Right atrium auricular region (tissue), 2 donors: ENCODE measurements around the gene SH3GL3. TPM values are rescaled to one million over a fixed set of nuclear protein-coding genes. Genes with fewer than 3 reads are reported as not detected.

ENCODE experiments used
- DNase-seq: peaks from one replicate; pipeline ENCODE4 v3.0.0-alpha.2; 2019; ENCODE audit warnings: low spot score
- H3K27ac ChIP-seq, 2 donors: fragments of 200-600 bp; sonication (generic); 1 replicate in 1 of 2; 2 replicates in 1 of 2; pipeline ENCODE4 v1.5.1; 2016 to 2019
- H3K27me3 ChIP-seq, 2 donors: fragments of 200-600 bp; sonication (generic); one replicate each; pipeline versions ENCODE4 v1.5.1 to v1.6.0; 2017 to 2019
- H3K36me3 ChIP-seq: fragments of 200-600 bp; sonication (generic); one replicate; pipeline ENCODE4 v1.5.1; 2016
- H3K4me1 ChIP-seq, 2 donors: fragments of 200-600 bp; sonication (generic); one replicate each; pipeline versions ENCODE4 v1.5.1 to v1.6.0; 2017 to 2019
- H3K4me3 ChIP-seq, 2 donors: fragments of 200-600 bp; sonication (generic); 1 replicate in 1 of 2; 2 replicates in 1 of 2; pipeline ENCODE4 v1.5.1; 2017 to 2019; ENCODE audit warnings: mild to moderate bottlenecking in 1 of 2, moderate library complexity in 1 of 2
- H3K9me3 ChIP-seq, 2 donors: fragments of 200-600 bp; sonication (generic); one replicate each; pipeline ENCODE4 v1.5.1; 2019
- total RNA-seq, 2 donors: library from RNA; depleted of rRNA; stranded (reverse); fragments of >200 nt; gene quantifications; one replicate each; pipeline ENCODE4 v1.1.0, GENCODE V29; 2016
- TF ChIP-seq, protein P1 (sequence below), 2 donors: fragments of 200-600 bp; sonication (generic); IDR thresholded peaks; one replicate each; pipeline ENCODE4 v1.5.1; 2019; ENCODE audit warnings: antibody characterized with exemption in 2 of 2

Gene SH3GL3
- total RNA-seq, 2 donors from 2014 or later, result 4.1 TPM; not detected in 1

DNA sequence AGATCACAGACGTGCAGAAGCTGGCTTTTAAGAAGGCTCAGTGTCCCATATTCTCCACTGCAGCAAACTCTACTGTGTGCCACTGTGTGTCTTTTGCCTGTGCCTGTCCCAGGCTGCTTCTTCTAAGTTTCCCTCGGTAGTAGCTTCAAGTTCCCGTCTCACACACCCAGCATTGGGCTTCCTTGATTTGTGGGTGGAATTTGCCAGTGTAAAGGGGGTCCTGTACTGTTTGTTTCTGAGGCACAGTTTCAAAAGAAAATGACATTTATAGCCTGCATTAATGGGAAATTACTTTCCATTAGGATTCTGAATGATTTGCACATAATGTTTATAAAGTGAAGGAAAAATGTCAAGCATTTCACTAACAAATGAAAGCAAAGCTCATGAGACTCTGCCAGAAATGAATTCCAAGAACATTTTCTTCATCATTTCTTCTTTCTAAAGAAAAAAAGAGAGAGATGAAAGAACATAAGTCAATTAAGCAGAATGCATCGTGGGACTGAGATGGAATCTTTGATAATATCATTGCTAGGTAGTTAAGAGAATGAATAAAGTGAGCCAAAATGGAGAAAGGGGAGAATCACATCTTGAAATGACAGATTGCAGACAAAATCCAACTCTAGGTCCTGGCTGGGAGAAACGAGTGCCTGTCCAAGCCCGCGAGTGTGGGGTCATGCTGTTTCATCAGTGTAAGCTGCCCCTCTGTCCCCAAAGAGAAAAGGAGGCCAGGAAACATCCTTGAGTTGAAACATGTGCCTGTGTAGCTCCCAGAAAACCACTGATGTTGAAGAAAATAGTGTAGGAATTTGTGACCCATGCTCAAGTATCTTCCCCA is 158.2 kb downstream of the SH3GL3 start:
- Histone ChIP-seq H3K9me3 (no peaks in the 10 kb centered on the region), H3K27ac (no peak overlapping the region), H3K4me3 (no peak overlapping the region), H3K27me3 (no peaks in the 10 kb centered on the region), H3K36me3 (no peaks in the 10 kb centered on the region), H3K4me1 (no peaks in the 10 kb centered on the region)
- DNase-seq, result no peak
- TF ChIP-seq, protein P1, sequence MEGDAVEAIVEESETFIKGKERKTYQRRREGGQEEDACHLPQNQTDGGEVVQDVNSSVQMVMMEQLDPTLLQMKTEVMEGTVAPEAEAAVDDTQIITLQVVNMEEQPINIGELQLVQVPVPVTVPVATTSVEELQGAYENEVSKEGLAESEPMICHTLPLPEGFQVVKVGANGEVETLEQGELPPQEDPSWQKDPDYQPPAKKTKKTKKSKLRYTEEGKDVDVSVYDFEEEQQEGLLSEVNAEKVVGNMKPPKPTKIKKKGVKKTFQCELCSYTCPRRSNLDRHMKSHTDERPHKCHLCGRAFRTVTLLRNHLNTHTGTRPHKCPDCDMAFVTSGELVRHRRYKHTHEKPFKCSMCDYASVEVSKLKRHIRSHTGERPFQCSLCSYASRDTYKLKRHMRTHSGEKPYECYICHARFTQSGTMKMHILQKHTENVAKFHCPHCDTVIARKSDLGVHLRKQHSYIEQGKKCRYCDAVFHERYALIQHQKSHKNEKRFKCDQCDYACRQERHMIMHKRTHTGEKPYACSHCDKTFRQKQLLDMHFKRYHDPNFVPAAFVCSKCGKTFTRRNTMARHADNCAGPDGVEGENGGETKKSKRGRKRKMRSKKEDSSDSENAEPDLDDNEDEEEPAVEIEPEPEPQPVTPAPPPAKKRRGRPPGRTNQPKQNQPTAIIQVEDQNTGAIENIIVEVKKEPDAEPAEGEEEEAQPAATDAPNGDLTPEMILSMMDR (IDR thresholded peaks at IDR 0.05), result no peak

DNA sequence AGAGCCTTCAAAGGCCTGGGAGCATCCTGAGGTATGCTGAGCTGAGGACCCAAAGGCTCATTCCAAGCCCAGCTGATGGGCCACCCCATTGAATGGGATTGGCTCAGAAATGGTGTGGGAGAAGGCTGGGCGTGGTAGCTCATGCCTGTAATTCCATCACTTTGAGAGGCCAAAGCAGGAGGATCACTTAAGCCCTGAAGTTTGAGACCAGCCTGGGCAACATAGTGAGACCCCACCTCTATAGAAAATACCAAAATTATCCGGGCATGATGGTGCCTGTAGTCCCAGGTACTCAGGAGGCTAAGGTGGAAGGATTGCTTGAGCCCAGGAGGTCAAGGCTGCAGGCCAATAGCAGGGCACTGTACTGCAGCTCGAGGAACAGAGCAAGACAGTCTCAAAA is 163.0 kb downstream of the SH3GL3 start:
- TF ChIP-seq, protein P1 (IDR thresholded peaks at IDR 0.05), result no peak
- no peak for DNase-seq
- H3K27ac ChIP-seq, result no peak overlapping the region

DNA sequence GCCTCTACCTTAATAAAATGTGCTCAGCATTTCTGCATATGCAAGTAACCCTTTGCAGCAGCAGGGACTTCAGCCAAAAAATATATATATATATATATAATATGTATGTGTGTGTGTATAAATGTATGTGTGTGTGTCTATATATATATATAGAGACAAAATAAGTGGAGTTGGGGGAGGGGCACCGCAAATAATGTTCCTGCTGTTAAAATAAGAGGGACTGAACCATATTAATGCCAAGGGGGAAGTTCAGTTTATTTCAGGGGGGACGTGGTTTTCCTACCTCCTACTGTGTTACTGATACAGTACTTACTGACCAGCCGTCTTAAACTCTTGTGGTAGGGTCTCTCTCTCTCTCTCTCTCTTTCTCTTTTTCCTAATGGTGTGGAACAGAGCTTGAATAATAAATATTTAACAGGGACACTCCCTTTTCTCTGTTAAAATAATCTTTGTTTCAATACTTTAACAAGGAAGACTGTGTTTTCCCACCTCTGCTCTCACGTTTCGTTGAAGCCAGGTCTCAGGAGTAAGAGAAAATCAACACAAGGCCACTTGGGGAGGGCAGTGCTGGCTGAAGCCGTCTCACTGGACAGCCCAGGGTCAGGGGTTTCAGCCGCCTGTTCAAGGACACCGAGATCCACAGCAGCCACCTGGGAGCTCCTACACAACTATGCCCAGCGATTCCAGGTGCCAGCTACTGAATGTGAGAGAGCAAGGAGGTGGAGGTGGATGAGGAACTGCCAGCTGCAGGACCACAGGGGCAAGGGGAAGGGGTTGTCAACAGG is 164.0 kb downstream of the SH3GL3 start:
- DNase-seq, result no peak
- H3K4me3 ChIP-seq, result no peak overlapping the region
- no peaks in the 10 kb centered on the region for H3K36me3 ChIP-seq
- H3K9me3 ChIP-seq, result no peaks in the 10 kb centered on the region
- H3K4me1 ChIP-seq, result peaks cover 0 to 10% of the 10 kb centered on the region in 2 donors
- no peak overlapping the region for H3K27ac ChIP-seq
- TF ChIP-seq, protein P1 (IDR thresholded peaks at IDR 0.05), result no peak
- H3K27me3 ChIP-seq, result no peaks in the 10 kb centered on the region

More for the DNA sequence above, 163.0 kb downstream of the SH3GL3 start:
- peaks cover 0 to 10% of the 10 kb centered on the region in 2 donors for H3K4me1 ChIP-seq
- no peaks in the 10 kb centered on the region for H3K9me3 ChIP-seq
- H3K27me3 ChIP-seq, result no peaks in the 10 kb centered on the region
- H3K4me3 ChIP-seq, result no peak overlapping the region
- no peaks in the 10 kb centered on the region for H3K36me3 ChIP-seq

GRCh38 chr15:83612226-83612625 is 165.1 kb downstream of the SH3GL3 start:
- no peaks in the 10 kb centered on the region for H3K27me3 ChIP-seq
- H3K4me1 ChIP-seq, result peaks cover 0 to 10% of the 10 kb centered on the region in 2 donors
- DNase-seq, result no peak
- no peak overlapping the region for H3K4me3 ChIP-seq
- H3K27ac ChIP-seq, result no peak overlapping the region
- TF ChIP-seq, protein P1 (IDR thresholded peaks at IDR 0.05), result no peak
- no peaks in the 10 kb centered on the region for H3K9me3 ChIP-seq
- no peaks in the 10 kb centered on the region for H3K36me3 ChIP-seq

GRCh38 chr15:83612898-83613635 is 165.9 kb downstream of the SH3GL3 start:
- H3K36me3 ChIP-seq, result no peaks in the 10 kb centered on the region
- H3K27ac ChIP-seq, result no peak overlapping the region
- no peaks in the 10 kb centered on the region for H3K9me3 ChIP-seq
- no peak overlapping the region for H3K4me3 ChIP-seq
- no peak for DNase-seq
- TF ChIP-seq, protein P1 (IDR thresholded peaks at IDR 0.05), result no peak
- no peaks in the 10 kb centered on the region for H3K27me3 ChIP-seq
- H3K4me1 ChIP-seq, result peaks cover 0 to 10% of the 10 kb centered on the region in 2 donors
